H1 (cell line): ENCODE results near the gene FSIP1. TPM values are rescaled to one million over a fixed set of nuclear protein-coding genes. Genes with fewer than 3 reads are reported as not detected.

ENCODE experiments used
- NANOG ChIP-seq: IDR thresholded peaks from 2 replicates; pipeline ENCODE4 v1.6.1; 2011; ENCODE audit warnings: low read length, low read depth, mild to moderate bottlenecking, inconsistent platforms; ENCODE audit not compliant: insufficient read depth, poor library complexity, severe bottlenecking
- RAD21 ChIP-seq, 2 experiments: IDR thresholded peaks in 1 of 2; conservative IDR thresholded peaks in 1 of 2; 2 replicates each; pipeline ENCODE4 v1.6.1; 2011; ENCODE audit warnings: low read depth in 2 of 2, low read length in 2 of 2, improper control_type of control experiment in 1 of 2, inconsistent platforms in 1 of 2, mild to moderate bottlenecking in 1 of 2, moderate library complexity in 1 of 2
- polyA plus RNA-seq, 7 experiments: library from polyadenylated mRNA; depleted of rRNA in 3 of 7; stranded (reverse) in 5 of 7; unstranded in 2 of 7; fragments of >200 nt in 5 of 7; fragments of 200-250 nt in 2 of 7; gene quantifications; 1 replicate in 5 of 7; 2 replicates in 1 of 7; 4 replicates in 1 of 7; pipeline versions ENCODE4 v1.2.1 to v1.2.3, GENCODE V29; 2011 to 2013; ENCODE audit warnings: missing spikeins in 2 of 7, mixed read lengths in 2 of 7
- total RNA-seq: library from RNA; stranded (reverse); fragmentation: NEBNext Ultra II Directional; extraction: Animal tissue kit (Norgen Biotek cat#: 25700); gene quantifications from 2 replicates; pipeline ENCODE4 v1.2.1, GENCODE V29; 2021

FSIP1 gene
- total and polyA plus RNA-seq, 2 of the 8 experiments (the other 6 are each of a cell fraction or from before 2014, with no cell fraction given), result 0.18 to 1.3 TPM

DNA sequence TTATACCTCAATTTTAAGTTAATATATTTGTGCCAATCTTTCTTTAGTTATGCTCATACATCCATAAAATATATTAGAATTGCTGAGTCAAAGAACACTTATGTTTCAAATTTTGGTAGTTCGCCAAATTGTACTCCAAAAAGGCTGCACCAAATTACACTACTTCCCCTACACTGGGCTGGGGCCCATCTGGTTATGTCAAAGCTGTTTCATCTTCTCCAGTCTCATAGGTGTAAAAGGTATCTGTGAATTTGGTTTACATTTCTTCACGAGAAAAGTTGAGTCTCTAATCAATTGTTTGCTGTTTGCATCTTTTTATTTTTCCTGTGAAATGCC is 706 bp downstream of the FSIP1 start (continued):
- TF ChIP-seq NANOG, result no peak
- TF ChIP-seq RAD21 (IDR thresholded peaks at IDR 0.05 in 1 of 2, conservative IDR thresholded peaks at IDR 0.05 in 1 of 2; ENCODE audit: low read depth in 2 of 2, low read length in 2 of 2), result no peak
- TF ChIP-seq, all 59 proteins: peak for 0
